ENCODE results near the gene PPP2R2B. TPM values are rescaled to one million over a fixed set of nuclear protein-coding genes. Genes with fewer than 3 reads are reported as not detected.
"Not testable (repeated sequence)": the region's sequence is repeated elsewhere in the genome, so short reads cannot be mapped to it uniquely, and the experiment has no call there.

PPP2R2B gene
- total RNA-seq, 1 donor from 2014 or later, result 136 TPM

DNA sequence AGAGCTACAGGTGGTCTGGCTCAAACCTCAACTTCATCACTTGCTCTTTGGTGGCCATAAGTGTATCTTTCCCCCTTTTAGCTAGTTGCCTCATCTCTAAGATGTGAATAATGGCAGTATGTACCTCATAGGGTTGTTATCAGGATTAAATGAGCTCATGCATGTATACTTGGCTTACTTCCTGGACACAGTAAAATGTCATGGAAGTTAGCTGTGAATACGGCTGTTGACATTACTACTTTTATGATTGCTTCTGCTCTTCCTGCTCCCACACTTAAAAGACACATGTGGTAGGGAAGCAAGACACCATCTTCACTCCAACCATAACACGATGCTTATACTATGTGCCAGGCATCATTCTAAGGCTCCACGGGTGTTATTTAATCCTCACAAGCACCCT is 248.1 kb downstream of the PPP2R2B start:
- FAIRE-seq (no peak), DNase-seq (ENCODE audit: low spot score in 2 of 2) (no peak)

DNA sequence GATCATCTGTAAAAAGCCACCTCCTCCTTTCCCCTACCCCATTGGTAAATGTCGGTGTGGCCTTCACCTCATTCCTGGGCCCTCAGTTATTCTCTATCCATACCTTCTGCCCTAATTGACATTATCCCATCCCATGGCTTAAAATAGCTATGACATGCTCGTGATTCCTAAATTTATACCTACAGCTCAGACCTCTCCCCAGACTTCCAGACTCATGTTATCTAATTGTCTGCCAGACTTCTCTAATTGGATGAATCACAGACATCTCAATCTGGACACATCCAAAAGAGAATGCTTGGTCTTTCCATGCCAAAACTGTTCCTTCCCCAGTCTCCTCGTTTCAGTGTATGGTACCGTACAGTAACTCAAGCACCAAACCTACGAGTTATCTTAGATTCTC is 249.6 kb downstream of the PPP2R2B start:
- peak in 1 of 2 donors; percentile 12 for DNase-seq (ENCODE audit: low spot score in 2 of 2)
- FAIRE-seq, result no peak

DNA sequence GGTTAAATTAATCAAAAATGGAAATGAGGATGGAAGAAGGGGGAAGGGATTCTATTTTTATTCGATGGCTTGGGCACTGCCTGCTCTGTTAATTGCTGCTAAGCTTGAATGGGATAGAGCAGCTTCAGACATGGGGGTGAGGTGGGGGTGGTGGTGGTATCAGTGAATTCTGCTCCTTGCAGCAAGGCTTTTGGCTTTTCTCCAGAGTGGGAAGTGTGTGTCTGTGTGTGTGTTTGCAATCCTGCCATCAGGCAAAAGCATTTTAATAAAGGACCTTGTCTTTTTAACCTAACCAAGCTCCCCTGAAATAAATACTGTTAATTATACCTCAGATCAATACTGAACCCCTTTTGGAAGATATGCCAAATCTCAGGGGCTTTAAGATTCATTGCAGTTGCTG is 251.6 kb downstream of the PPP2R2B start:
- FAIRE-seq, result no peak

DNA sequence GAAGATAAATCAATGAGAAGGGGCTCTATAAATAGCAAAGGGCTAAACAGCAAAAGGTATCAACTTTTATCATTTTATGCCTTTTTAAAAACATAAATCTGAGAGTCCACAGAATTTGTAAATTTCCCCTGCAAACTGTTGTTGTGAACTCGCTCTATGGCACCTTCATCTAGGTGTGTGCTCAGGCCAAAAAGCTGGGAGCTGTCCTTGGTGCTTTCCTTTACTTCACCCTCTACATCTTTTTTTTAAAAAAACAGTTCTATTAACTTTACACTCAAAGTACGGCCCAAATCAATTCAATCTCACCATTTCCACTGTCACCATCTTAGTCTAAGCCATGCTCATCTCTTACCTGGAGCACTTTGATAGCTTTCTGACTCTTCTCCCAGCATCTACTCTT is 254.4 kb downstream of the PPP2R2B start:
- FAIRE-seq (no peak), DNase-seq (ENCODE audit: low spot score in 2 of 2) (no peak)

More for the DNA sequence above, 251.6 kb downstream of the PPP2R2B start:
- DNase-seq (ENCODE audit: low spot score in 2 of 2), result no peak

DNA sequence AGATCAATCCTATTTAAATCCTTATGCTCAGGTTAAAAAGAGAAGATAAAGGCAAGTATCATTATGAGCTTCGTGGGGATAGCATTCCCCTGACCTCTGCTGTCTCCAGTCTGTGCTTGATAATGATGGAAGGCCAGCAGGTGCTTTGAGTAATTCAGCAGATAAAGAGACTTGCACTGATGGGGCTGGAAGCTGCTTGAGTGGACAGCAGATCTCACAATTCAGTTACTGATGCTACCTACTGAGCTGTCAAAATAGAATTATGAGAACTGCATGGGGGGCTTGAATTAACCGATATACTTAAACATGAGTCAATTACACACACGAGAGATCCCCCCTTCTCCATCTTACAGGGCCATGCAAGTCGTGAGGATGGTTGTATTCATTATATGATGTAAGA is 254.9 kb downstream of the PPP2R2B start:
- FAIRE-seq, result no peak
- DNase-seq (ENCODE audit: low spot score in 2 of 2), result no peak

DNA sequence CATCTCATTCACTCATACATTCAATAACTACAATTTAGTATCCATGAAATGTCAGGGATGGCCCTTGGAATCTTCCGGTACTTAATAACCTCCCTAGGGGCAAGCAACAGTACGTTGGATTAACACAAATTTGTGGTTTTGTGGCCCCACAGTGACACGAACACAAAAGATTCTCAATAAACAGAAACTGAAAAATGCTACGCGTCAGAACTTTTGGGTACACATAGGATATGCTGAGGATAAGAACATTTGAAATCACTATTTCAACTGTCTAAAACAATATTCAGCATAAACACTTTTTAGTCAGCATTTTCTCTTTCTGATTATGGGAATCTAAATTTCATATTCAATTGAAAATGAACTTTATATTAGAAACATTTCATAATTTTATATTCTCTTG is 255.5 kb downstream of the PPP2R2B start:
- FAIRE-seq, result no peak
- no peak for DNase-seq (ENCODE audit: low spot score in 2 of 2)

DNA sequence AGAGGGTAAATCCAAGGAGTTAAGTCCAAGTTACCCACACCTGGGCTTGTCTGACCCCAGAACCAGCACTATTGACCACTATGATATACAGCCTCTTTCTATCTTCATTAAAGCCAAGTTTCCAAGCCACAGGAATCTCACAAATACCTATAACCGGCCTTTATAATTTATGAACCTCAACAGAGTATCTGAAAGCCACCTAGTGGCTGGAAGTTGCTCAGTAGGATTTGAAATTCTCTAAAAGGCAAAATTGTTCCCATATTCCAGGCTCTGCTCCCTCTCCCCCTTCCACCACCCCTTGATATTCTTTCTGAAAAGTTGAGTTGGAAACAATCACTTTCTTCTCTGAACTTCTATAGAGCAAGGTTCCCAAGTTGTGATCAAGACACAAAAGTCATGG is 256.2 kb downstream of the PPP2R2B start:
- no peak for FAIRE-seq
- no peak for DNase-seq (ENCODE audit: low spot score in 2 of 2)

DNA sequence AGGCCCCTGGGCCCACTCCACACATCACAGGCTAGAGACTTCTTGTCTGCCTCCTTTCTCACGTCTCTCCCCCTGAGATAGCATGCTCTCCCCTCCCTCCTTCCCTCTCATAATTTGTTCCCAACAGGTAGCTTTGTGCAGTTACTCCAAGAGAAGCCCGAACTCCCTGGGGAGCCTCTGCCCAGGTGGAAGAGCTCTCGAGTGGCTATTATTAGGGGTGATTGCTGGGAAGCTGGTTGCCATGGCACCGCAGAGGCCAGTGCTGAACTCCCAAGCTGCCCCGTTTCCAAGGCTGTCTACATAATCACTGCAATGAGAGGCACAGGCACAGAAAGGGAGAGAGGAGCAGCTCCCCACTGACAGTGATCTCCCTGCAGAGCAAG is 257.9 kb downstream of the PPP2R2B start:
- FAIRE-seq, result no peak
- DNase-seq (ENCODE audit: low spot score in 2 of 2), result no peak

DNA sequence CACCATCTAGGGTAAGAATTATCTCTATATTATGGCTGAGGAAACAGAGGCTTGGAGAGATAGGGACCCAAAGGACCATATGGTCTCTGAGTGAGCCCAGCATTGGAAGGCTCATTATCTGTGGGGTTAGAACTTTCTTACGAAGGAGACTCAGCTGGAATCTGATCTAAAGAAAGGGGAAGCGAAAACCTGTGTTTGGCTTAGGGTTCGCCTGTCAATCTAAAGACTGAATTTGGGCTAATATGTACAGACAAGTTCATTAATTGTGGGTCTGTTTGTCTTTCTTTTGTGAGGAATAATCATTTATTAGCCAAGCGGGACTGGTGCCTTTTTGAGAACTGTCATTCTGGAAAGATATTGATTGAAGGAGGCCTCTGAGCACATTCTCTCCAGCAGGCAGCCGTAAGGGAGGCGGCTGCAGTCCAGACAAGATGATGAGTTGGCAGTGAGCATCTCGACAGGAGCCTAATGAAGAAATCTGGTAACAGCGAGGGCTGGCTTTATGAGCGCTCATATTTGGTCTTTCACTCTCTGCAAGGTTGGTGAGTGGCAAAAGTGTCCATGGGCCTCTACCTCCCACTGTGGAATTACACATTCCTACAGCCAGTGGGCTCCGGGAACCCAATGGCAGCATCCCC is 258.4 kb downstream of the PPP2R2B start:
- FAIRE-seq (no peak), DNase-seq (ENCODE audit: low spot score in 2 of 2) (no peak)

DNA sequence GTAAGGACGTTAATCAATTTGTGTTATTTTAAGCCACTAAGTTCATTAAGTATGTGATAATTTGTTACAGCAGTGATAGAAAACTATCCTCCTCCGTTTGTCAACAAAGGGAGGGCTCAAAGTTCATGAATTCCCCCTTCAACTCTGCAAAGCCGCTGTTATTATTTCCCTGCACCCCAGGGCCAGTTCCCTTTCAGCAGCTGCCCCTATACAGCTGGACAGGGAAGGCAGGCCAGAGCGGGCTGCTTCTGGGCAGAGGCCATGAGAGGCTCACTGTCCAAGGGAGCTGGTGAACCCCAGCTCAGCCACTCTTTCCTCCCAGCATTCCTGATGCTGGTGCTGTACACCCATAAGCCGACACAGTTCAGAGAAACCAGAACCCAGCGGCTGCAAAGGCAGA is 260.1 kb downstream of the PPP2R2B start:
- FAIRE-seq (no peak), DNase-seq (ENCODE audit: low spot score in 2 of 2) (no peak)

DNA sequence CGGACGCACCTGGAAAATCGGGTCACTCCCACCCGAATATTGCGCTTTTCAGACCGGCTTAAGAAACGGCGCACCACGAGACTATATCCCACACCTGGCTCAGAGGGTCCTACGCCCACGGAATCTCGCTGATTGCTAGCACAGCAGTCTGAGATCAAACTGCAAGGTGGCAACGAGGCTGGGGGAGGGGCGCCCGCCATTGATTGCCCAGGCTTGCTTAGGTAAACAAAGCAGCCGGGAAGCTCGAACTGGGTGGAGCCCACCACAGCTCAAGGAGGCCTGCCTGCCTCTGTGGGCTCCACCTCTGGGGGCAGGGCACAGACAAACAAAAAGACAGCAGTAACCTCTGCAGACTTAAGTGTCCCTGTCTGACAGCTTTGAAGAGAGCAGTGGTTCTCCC is 268.8 kb downstream of the PPP2R2B start:
- not testable (repeated sequence) for DNase-seq (ENCODE audit: low spot score in 2 of 2); FAIRE-seq

DNA sequence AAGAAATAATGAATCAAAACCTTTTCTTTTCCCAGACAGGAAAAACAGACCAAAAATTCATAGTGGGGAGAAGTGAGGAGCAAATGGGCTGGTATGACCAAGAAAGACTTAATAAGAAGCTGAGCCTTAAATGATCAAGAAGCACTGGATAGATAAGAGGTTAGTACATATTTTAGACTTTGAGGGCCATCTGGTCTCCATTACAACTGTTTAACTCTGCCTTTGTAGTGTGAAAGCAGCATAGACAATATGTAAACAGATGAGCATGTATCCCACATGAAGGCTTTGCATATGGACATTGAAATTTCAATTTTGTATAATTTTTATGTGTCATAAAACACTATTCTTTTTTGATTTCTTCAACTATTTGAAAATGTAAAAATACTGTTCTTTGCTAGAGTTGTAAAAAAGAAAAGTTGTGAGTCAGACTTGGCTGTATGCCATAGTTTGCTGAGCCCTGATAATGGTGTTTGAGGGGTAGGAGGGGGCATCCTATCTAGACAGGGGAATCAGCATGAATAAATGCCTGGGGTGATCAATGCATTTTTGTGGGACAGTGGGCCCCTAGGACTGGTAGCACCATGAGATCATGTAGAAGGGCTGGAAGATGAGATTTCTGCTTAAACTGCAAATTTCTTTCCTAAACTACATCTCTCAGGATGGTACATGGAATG is 270.8 kb downstream of the PPP2R2B start:
- DNase-seq (ENCODE audit: low spot score in 2 of 2), result no peak
- no peak for FAIRE-seq

DNA sequence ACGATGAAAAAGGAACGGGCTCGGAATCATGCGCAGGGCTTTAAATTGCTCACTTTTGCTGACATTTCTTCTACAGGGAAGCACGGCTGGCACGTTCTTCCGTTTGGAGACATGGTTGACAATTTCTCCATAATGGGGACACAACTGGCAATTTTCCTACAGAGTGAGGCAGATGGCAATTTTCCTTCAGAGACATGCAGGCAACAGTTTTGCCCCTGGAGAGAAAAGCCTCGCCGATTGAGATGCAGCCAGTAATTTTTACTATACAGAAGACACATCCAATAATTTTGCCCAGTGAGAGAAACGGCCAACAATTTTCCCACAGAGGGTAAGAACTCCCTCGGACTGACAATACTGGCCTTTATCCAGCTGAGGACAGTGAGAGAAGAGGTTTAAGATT is 271.7 kb downstream of the PPP2R2B start:
- no peak for DNase-seq (ENCODE audit: low spot score in 2 of 2)
- FAIRE-seq, result no peak

DNA sequence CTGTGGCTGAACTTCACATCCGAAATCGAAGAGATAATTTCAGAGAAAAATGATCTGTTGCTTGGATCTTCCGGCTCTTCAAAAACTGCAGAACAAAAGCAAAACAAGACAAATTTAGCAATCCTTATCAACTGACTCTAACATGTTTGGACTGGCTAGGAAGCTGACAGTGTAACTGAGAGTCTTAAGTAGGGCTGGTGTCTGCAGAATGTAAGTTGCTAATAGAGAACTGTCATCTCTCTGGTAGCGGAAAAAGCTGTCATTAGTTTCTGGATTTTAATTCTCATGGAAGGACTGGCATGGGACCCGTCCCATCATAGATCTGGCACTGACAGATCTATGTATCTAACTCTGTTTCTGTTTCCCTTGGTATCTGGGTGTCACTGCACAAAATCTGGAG is 278.2 kb downstream of the PPP2R2B start:
- FAIRE-seq (no peak), DNase-seq (ENCODE audit: low spot score in 2 of 2) (no peak)

DNA sequence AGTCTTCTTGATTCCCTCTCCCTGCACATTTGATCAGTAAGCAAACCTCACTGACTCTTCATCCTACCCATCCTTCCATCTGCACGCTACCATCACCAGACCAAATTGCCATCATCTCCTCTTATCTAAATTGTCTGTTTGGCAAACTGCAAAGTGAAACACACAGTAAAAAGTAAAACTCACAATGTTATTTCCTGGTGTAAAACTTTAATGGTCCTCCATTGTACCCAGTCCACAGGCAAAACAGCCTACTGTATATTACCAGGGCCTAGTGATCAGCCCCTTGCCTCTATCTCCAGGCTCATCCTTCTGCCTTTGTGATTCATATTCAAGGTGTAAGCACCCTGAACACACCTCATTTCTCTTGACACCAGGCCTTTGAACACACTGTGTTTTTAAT is 279.3 kb downstream of the PPP2R2B start:
- FAIRE-seq (no peak), DNase-seq (ENCODE audit: low spot score in 2 of 2) (no peak)

DNA sequence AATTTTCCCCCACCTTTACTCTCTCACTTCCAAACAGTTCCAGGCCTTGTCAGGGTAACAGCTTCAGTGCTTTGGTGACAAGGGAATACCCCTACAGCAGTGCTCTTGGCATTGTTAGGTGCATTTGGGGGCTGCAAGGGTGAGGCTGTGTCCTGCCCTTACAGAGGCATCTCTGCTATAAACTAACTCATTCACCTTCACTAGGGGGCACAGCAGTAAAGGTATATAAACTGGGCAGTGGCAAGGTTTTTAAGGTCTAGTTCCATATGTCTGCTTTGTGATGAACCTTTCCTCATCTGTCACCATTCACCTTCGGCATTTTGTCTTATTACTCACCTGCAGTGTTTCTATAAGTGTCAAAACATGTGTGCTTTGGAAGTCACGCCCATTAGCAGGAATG is 283.5 kb downstream of the PPP2R2B start:
- DNase-seq (ENCODE audit: low spot score in 2 of 2) (no peak), FAIRE-seq (no peak)

DNA sequence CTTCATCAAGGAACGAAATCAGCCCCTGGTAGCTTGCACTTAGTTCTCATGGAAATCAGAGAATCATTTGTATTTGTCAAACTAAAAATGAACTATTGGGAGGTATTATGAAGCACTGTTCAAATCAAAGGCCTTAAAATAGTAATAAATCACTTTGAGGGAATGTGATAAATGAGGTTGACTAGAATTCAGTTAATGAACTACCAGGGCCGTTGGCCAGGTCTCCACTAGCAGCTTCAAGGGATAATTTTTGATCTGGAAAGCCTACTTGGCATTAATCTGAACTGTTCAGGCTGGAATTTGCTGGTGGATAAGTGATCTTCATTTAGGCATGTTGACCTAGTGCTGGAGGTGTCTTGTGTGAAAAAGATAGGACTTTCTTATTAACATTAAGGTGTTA is 286.2 kb downstream of the PPP2R2B start:
- FAIRE-seq, result no peak
- DNase-seq (ENCODE audit: low spot score in 2 of 2), result no peak

DNA sequence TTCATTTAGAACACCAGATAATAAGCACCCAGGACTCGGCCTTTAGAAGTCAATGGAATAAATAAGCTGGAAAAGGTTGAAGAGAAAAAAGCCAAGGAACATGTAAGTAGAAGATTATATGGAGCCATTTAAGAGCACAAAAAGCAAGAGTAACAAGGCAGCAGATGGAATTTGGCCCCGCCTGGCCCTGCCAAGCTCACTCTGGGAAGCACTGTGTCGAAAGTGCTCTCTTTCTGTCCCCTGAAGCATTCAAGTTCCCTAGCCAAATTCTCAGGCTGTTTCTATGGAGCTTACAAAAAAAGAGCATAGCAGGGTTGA is 289.6 kb downstream of the PPP2R2B start:
- DNase-seq (ENCODE audit: low spot score in 2 of 2), result no peak
- no peak for FAIRE-seq

DNA sequence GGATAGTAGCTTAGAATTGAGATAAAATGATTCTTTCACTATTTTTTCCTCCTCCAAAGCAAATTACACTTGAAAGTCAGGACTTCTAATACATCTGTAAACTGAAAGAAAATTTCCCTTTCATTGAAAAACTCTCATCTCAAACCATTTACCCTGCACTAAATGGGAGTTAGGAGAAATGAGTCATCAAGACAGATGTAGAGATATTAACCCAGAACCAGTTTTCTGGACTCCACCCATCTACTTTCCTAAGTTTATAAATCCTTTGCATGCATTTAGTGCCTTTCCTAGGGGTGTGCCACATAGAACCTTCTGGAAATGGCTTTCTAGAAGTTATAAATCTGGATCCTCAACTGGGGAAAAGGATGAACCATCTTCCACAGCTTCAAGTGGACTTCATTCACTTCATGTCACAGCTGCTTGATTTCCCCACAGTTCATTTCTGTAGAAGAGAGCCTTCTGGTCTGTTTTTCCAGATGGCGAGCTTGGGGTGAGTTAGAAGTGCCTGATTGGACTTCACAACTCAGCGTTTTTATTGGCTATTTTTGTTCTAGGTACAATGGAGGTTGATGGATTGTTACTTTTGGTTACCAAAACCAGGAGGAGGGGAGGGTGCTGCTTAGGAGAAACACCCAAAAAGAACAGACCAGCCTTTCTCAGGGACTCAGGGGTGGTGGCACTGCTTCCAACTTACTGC is 290.1 kb downstream of the PPP2R2B start:
- DNase-seq (ENCODE audit: low spot score in 2 of 2) (no peak), FAIRE-seq (no peak)

DNA sequence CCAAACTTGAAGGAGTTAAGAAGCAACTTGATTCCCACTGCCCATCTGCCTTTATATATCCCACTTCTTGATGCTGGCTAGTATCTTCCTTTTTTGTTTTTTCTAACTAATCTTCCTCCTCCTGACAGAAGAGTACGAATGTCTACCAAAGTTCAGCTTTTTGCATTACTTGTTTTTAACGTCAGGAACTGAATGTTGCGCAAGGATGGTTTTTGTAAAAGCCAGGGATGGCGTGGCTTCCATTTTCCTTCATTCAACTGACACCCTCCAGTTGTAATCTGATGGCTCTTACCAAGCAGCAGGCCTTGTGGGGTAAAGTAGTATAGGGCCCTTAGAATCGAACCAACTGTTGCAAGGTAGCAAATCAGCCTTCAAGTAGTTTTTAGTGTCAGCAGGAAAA is 291.8 kb downstream of the PPP2R2B start:
- FAIRE-seq, result no peak
- no peak for DNase-seq (ENCODE audit: low spot score in 2 of 2)

DNA sequence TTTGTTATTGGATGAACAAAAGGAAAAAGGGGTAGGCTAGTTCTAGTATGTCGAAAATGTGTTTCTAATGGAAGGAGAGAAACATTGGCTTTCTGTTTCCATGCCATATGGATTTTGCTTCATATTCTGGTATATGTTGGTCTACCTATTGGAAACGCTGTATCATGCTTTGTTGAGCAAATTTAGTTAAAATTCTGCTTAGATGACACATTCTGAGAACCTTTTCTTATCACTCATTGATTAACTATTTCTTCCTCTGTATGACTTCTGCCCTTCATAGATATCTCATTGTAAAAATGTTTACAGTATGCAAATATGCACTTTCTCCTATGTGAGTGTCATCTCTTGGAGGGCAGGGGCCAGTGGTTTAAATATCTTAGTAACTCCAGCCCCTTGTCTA is 293.8 kb downstream of the PPP2R2B start:
- FAIRE-seq, result no peak

DNA sequence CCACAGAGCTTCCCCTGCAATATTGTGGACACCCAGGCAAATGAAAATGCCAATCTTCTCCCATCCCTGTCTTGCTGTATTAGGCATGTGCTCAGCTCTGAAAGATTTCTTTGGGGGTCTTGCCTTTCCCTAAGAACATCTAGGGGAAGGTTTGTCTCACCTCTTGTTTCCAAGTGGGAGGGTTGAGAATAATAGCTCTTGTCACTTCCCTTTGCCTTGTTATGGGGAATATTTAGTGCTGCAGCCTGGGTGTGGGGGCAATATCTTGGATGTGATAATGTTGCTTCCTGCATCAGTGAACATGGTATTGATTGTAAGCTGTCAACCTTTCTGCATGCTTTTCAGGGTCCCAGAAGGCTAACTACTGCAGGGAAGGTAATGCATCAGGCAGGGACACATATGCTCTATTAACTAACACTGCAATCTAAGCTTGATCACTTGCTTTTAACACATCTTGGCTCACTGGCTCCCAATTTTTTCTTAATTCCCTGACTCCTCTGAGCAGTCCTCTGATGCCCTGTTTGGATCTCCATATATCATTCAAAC is 296.4 kb downstream of the PPP2R2B start:
- no peak for DNase-seq (ENCODE audit: low spot score in 2 of 2)
- FAIRE-seq, result no peak

More for the DNA sequence above, 293.8 kb downstream of the PPP2R2B start:
- no peak for DNase-seq (ENCODE audit: low spot score in 2 of 2)
